ENCODE measurements around the gene PLS1. TPM values are rescaled to one million over a fixed set of nuclear protein-coding genes. Genes with fewer than 3 reads are reported as not detected.

PLS1 gene
- total RNA-seq, 4 donors from 2014 or later: 58.7 to 507 (median 340) TPM

- intact Hi-C loops (cut with DNase I; ENCODE audit: low total_unique reads) (no loop called here), in situ Hi-C loops (cut with MboI; ENCODE audit: low pct_ligation_motif_present in 1 of 4, low pct_unique_long_range_greater_than_20kb in 1 of 4, low sequenced_read_pairs in 3 of 4) (no loop called here)
- H3K4me1 ChIP-seq: no peaks in the 10 kb centered on the region
- WGBS, 2 donors (ENCODE audit: low coverage in 1 of 2): 94 to 100% methylated on average over 1 to 3 of the region's 3 CpGs
- no peak overlapping the region for H3K27ac ChIP-seq
- no peak for DNase-seq
- no peak overlapping the region for H3K4me3 ChIP-seq
- H3K27me3 ChIP-seq: no peaks in the 10 kb centered on the region
- no peaks in the 10 kb centered on the region for H3K36me3 ChIP-seq
- no peaks in the 10 kb centered on the region for H3K9me3 ChIP-seq
- TF ChIP-seq POLR2A (IDR thresholded peaks at IDR 0.05): no peak
- TF ChIP-seq CTCF (IDR thresholded peaks at IDR 0.05): no peak
- no peak for TF ChIP-seq EP300 (IDR thresholded peaks at IDR 0.05; ENCODE audit: low read depth)
- TF ChIP-seq POLR2AphosphoS5 (IDR thresholded peaks at IDR 0.05): no peak
Observed at GRCh38 chr3:142732066-142732465, 135.9 kb downstream of the PLS1 start.

- H3K9me3 ChIP-seq: no peaks in the 10 kb centered on the region
- no peak overlapping the region for H3K27ac ChIP-seq
- in situ Hi-C loops (cut with MboI; ENCODE audit: low pct_ligation_motif_present in 1 of 4, low pct_unique_long_range_greater_than_20kb in 1 of 4, low sequenced_read_pairs in 3 of 4): no loop called here
- intact Hi-C loops (cut with DNase I; ENCODE audit: low total_unique reads): no loop called here
- no peaks in the 10 kb centered on the region for H3K36me3 ChIP-seq
- H3K4me3 ChIP-seq: no peak overlapping the region
- H3K27me3 ChIP-seq: no peaks in the 10 kb centered on the region
- no peaks in the 10 kb centered on the region for H3K4me1 ChIP-seq
- no peak for TF ChIP-seq POLR2AphosphoS5 (IDR thresholded peaks at IDR 0.05)
- no peak for TF ChIP-seq CTCF (IDR thresholded peaks at IDR 0.05)
- TF ChIP-seq POLR2A (IDR thresholded peaks at IDR 0.05): no peak
- TF ChIP-seq EP300 (IDR thresholded peaks at IDR 0.05; ENCODE audit: low read depth): no peak
- no peak for DNase-seq
- WGBS, 2 donors (ENCODE audit: low coverage in 1 of 2): 93 to 95% methylated on average over 2 of the region's 2 CpGs
Observed at GRCh38 chr3:142734834-142735233, 138.6 kb downstream of the PLS1 start.

GRCh38 chr3:142735462-142735861, 139.3 kb downstream of the PLS1 start:
- Histone ChIP-seq H3K9me3 (no peaks in the 10 kb centered on the region), H3K27ac (no peak overlapping the region), H3K4me3 (no peak overlapping the region), H3K36me3 (no peaks in the 10 kb centered on the region), H3K27me3 (no peaks in the 10 kb centered on the region), H3K4me1 (no peaks in the 10 kb centered on the region)
- no peak for TF ChIP-seq CTCF (IDR thresholded peaks at IDR 0.05)
- DNase-seq: no peak
- intact Hi-C loops (cut with DNase I; ENCODE audit: low total_unique reads) (no loop called here), in situ Hi-C loops (cut with MboI; ENCODE audit: low pct_ligation_motif_present in 1 of 4, low pct_unique_long_range_greater_than_20kb in 1 of 4, low sequenced_read_pairs in 3 of 4) (no loop called here)

GRCh38 chr3:142738396-142738795, 142.2 kb downstream of the PLS1 start:
- Histone ChIP-seq H3K36me3 (no peaks in the 10 kb centered on the region), H3K9me3 (no peaks in the 10 kb centered on the region), H3K27me3 (peaks cover 3% of the 10 kb centered on the region), H3K27ac (no peak overlapping the region), H3K4me1 (no peaks in the 10 kb centered on the region), H3K4me3 (no peak overlapping the region)
- DNase-seq: no peak
- TF ChIP-seq CTCF (IDR thresholded peaks at IDR 0.05) (no peak), POLR2AphosphoS5 (IDR thresholded peaks at IDR 0.05) (no peak), POLR2A (IDR thresholded peaks at IDR 0.05) (no peak), EP300 (IDR thresholded peaks at IDR 0.05; ENCODE audit: low read depth) (no peak)
- intact Hi-C loops (cut with DNase I; ENCODE audit: low total_unique reads) (no loop called here), in situ Hi-C loops (cut with MboI; ENCODE audit: low pct_ligation_motif_present in 1 of 4, low pct_unique_long_range_greater_than_20kb in 1 of 4, low sequenced_read_pairs in 3 of 4) (no loop called here)
